Glutamatergic neuron (in vitro differentiated cells): ENCODE results near the gene TMEM258. TPM values are rescaled to one million over a fixed set of nuclear protein-coding genes. Genes with fewer than 3 reads are reported as not detected.

ENCODE experiments used
- DNase-seq: peaks from one replicate; pipeline ENCODE4 v3.0.0; 2022
- H3K27ac Mint-ChIP-seq: one replicate; pipeline ENCODE4 v1.8.0; 2020; ENCODE audit warnings: mild to moderate bottlenecking, mixed read lengths, inconsistent platforms; ENCODE audit not compliant: unreplicated experiment
- H3K27me3 Mint-ChIP-seq: one replicate; pipeline ENCODE4 v1.8.0; 2020; ENCODE audit warnings: mild to moderate bottlenecking, moderate library complexity, mixed read lengths, inconsistent platforms; ENCODE audit not compliant: unreplicated experiment
- H3K36me3 Mint-ChIP-seq: one replicate; pipeline ENCODE4 v1.8.0; 2020; ENCODE audit warnings: mild to moderate bottlenecking, mixed read lengths, inconsistent platforms; ENCODE audit not compliant: unreplicated experiment
- H3K4me1 Mint-ChIP-seq: one replicate; pipeline ENCODE4 v1.8.0; 2020; ENCODE audit warnings: mild to moderate bottlenecking, low read depth, mixed read lengths, inconsistent platforms; ENCODE audit not compliant: unreplicated experiment
- H3K4me3 Mint-ChIP-seq: one replicate; pipeline ENCODE4 v1.8.0; 2020; ENCODE audit warnings: mild to moderate bottlenecking, mixed read lengths, inconsistent platforms; ENCODE audit not compliant: unreplicated experiment
- H3K9me3 Mint-ChIP-seq: one replicate; pipeline ENCODE4 v1.8.0; 2020; ENCODE audit warnings: mild to moderate bottlenecking, moderate library complexity, mixed read lengths, inconsistent platforms; ENCODE audit not compliant: unreplicated experiment
- total RNA-seq: library from RNA; stranded (reverse); fragmentation: NEBNext Ultra II Directional; extraction: Animal tissue kit (Norgen Biotek cat#: 25700); gene quantifications from one replicate; pipeline ENCODE4 v1.2.1, GENCODE V29; 2021; ENCODE audit not compliant: unreplicated experiment
- TF ChIP-seq, protein P1 (sequence below): fragments of 200-600 bp; sonication (generic); IDR thresholded peaks from one replicate; pipeline ENCODE4 v1.5.0; 2021; ENCODE audit not compliant: partially characterized antibody, unreplicated experiment

Gene TMEM258
- total RNA-seq, 1 donor from 2014 or later = 82.7 TPM

DNA sequence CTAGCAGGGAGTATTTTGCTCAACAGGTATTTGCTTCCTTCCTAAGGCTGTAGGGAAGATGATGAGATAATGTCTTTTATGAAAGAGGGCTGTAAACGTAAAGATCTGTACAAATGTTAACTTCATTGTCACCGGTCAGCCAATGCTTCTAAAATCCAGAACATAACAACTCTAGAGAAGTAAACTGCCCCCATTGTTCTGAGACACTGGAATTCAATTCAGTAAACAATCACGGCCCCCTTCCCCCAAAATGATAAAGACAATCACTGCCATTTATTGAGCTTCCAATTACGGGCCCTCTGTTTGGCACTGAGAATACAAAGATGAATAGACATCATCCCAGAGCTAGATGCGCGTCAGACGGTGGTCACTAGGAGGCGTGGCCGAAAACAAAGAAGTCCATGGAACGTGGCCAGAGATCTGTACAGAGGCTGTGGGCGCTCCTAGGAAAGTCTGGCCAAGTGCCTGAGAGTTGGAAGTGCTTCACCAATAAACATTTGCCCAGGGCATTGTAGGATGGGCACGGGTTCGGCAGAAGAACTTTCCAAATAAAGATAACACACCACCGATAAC lies 576 bp downstream of the TMEM258 start:
- TF ChIP-seq, protein P1, sequence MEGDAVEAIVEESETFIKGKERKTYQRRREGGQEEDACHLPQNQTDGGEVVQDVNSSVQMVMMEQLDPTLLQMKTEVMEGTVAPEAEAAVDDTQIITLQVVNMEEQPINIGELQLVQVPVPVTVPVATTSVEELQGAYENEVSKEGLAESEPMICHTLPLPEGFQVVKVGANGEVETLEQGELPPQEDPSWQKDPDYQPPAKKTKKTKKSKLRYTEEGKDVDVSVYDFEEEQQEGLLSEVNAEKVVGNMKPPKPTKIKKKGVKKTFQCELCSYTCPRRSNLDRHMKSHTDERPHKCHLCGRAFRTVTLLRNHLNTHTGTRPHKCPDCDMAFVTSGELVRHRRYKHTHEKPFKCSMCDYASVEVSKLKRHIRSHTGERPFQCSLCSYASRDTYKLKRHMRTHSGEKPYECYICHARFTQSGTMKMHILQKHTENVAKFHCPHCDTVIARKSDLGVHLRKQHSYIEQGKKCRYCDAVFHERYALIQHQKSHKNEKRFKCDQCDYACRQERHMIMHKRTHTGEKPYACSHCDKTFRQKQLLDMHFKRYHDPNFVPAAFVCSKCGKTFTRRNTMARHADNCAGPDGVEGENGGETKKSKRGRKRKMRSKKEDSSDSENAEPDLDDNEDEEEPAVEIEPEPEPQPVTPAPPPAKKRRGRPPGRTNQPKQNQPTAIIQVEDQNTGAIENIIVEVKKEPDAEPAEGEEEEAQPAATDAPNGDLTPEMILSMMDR = no peak
- H3K9me3 Mint-ChIP-seq = peaks cover 10% of the 10 kb centered on the region
- peaks cover 13% of the 10 kb centered on the region for H3K27me3 Mint-ChIP-seq
- peak; percentile 77 for DNase-seq
- H3K36me3 Mint-ChIP-seq = no peaks in the 10 kb centered on the region
- peak overlapping the region; percentile 99 for H3K4me3 Mint-ChIP-seq
- peaks cover 9% of the 10 kb centered on the region for H3K4me1 Mint-ChIP-seq
- H3K27ac Mint-ChIP-seq = peak overlapping the region; percentile 100

DNA sequence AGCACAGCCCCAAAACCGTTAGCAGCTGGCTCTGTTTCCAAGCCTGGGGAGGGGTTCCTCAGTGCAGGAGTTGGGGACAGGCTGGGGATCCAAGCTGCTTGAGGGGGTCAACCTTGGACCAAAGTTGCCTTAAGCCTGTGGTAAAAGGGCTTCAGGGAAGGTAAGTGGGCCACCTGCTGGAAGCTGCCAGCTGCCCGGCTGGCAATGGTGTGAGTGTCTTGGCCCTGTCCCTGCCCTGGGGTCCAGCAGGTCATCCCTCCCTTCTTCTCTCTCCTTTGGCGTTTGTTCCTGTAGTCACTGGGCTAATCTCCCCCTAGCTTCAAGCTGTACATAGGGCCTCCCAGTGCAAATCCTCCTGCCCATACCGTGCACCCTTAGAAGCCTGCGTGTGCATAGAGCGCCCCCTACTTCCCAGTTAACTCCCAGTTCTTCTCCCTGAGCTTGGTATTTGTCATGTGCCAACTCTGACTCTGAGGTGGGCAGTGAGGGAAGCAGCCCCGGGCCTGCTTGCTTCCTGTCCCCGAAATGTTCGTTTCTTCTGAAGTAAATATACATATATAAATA lies 4.4 kb downstream of the TMEM258 start:
- DNase-seq = peak; percentile 58
- H3K27ac Mint-ChIP-seq = no peak overlapping the region
- H3K9me3 Mint-ChIP-seq = peaks cover 7% of the 10 kb centered on the region
- H3K36me3 Mint-ChIP-seq = peaks cover 7% of the 10 kb centered on the region
- peaks cover 11% of the 10 kb centered on the region for H3K27me3 Mint-ChIP-seq
- H3K4me3 Mint-ChIP-seq = no peak overlapping the region
- H3K4me1 Mint-ChIP-seq = peaks cover 8% of the 10 kb centered on the region
- TF ChIP-seq, protein P1 = peak; percentile 52

DNA sequence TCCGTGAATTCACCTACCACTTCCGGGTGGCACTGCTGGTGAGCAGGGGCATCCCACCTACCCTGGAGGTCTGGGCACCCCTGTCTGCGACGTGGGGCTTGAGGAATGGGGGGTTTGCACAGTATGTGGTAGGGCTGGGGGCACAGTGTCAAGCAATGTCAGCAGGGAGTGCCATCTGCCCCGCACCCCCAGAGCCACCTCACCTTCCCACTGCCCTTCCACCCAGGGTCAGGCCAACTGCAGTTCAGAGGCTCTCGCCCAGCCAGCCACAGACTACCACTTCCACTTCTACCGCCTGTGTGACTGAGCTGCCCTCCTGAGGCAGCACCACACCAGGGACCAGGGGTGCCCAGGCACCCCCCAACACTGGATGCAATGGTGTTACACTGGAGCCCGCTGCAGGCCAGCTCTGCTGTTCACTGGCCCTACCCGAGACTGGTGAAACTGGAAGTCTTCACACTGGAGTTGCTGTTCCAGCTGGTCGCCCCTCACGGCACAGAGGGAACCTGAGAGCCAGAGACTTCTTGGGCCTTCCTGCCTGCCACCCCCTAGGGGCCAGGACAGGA lies 6.5 kb downstream of the TMEM258 start:
- H3K9me3 Mint-ChIP-seq = no peaks in the 10 kb centered on the region
- H3K27me3 Mint-ChIP-seq = no peaks in the 10 kb centered on the region
- H3K4me3 Mint-ChIP-seq = no peak overlapping the region
- no peak for DNase-seq
- TF ChIP-seq, protein P1 = no peak
- no peak overlapping the region for H3K27ac Mint-ChIP-seq
- peaks cover 3% of the 10 kb centered on the region for H3K4me1 Mint-ChIP-seq
- H3K36me3 Mint-ChIP-seq = peaks cover 7% of the 10 kb centered on the region

DNA sequence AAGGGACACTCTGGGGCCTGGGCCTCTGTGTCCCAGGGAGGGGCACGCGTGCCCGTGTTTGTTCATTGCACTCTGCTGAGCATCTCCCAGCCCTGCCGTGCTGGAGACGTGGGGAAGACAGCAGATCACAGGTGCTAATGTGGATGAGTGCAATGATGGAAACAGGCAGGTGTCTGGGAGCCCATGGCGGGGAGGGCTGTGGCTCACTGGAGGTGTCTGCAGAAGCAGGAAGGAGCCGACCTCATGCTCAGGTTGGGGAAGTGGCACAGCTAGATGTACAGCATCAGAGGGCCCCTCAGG lies 7.9 kb downstream of the TMEM258 start:
- no peaks in the 10 kb centered on the region for H3K9me3 Mint-ChIP-seq
- H3K27ac Mint-ChIP-seq = no peak overlapping the region
- H3K4me1 Mint-ChIP-seq = peaks cover 3% of the 10 kb centered on the region
- no peak overlapping the region for H3K4me3 Mint-ChIP-seq
- H3K36me3 Mint-ChIP-seq = peaks cover 7% of the 10 kb centered on the region
- TF ChIP-seq, protein P1 = no peak
- no peak for DNase-seq
- H3K27me3 Mint-ChIP-seq = no peaks in the 10 kb centered on the region
